Neural progenitor cell (in vitro differentiated cells): ENCODE results near the gene PRR22.

ENCODE experiments used
- EZH2phosphoT487 ChIP-seq: fragments of 200-600 bp; sonication (generic); IDR thresholded peaks from 2 replicates; pipeline ENCODE4 v1.6.1; 2017; ENCODE audit warnings: antibody characterized with exemption
- TF ChIP-seq, protein P1 (sequence below): fragments of 200-600 bp; sonication (generic); IDR thresholded peaks from 2 replicates; pipeline ENCODE4 v1.5.1; 2017; ENCODE audit warnings: antibody characterized with exemption, mild to moderate bottlenecking

DNA sequence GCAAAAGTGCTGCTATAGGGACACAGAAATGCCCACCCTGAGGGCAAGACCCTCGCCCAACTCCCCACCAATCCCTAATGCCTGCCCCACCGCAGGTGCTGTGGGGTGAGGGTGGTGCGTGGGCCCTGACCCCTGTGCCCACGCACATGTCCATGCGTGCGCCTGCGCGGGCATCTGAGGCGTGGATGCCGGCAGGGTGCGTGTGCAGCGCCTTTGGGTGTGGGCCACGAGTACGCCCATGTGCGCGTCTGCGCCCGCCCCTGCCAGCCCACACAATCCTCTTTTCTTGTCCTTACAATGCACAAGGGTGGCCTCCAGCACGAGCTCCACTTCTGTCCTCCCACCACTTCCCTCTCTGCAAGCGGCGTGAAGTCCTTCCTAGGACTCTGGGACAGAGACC is 40.6 kb upstream of the PRR22 start:
- TF ChIP-seq, protein P1, sequence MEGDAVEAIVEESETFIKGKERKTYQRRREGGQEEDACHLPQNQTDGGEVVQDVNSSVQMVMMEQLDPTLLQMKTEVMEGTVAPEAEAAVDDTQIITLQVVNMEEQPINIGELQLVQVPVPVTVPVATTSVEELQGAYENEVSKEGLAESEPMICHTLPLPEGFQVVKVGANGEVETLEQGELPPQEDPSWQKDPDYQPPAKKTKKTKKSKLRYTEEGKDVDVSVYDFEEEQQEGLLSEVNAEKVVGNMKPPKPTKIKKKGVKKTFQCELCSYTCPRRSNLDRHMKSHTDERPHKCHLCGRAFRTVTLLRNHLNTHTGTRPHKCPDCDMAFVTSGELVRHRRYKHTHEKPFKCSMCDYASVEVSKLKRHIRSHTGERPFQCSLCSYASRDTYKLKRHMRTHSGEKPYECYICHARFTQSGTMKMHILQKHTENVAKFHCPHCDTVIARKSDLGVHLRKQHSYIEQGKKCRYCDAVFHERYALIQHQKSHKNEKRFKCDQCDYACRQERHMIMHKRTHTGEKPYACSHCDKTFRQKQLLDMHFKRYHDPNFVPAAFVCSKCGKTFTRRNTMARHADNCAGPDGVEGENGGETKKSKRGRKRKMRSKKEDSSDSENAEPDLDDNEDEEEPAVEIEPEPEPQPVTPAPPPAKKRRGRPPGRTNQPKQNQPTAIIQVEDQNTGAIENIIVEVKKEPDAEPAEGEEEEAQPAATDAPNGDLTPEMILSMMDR = no peak
- no peak for TF ChIP-seq EZH2phosphoT487
